HG03280 (cell line): ENCODE results near the gene CDC42BPA.

ENCODE experiments used
- ATAC-seq: cut with Tn5 transposase; IDR thresholded peaks from one replicate; pipeline ENCODE4 v1.9.1; 2021; ENCODE audit warnings: mild to moderate bottlenecking, moderate library complexity; ENCODE audit not compliant: unreplicated experiment

CDC42BPA gene

GRCh38 chr1:227071895-227072587, 246.3 kb downstream of the CDC42BPA start:
- no peak for ATAC-seq

DNA sequence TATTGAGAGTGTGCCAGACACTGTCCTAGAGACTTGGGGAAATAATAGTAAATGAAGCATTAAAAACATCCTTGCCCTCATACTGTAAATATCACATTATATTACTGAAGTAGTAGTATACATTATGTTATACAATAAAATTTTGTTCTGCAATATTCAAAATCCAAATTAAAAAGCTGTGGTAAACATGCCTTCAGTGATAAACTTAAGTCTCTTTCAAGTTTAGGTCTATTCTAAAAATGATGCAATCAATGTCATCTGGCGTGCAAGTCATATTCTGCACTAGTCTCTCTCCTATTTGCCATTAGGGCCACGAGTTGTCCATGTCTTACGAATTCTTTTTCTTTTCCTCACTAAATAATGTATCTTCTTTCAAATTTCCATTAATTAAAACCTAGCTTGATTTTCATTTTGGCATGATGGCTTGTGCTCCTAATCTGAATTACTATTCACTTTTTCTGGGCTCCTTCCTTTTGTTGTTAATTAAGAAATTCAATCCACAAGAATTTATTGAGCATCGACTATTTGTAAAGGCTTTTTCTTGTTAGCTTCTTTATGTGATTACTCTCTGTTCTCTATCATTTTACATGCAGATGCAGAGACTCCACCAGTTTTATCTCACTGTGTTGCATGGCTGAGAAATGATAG, 247.5 kb downstream of the CDC42BPA start:
- no peak for ATAC-seq

DNA sequence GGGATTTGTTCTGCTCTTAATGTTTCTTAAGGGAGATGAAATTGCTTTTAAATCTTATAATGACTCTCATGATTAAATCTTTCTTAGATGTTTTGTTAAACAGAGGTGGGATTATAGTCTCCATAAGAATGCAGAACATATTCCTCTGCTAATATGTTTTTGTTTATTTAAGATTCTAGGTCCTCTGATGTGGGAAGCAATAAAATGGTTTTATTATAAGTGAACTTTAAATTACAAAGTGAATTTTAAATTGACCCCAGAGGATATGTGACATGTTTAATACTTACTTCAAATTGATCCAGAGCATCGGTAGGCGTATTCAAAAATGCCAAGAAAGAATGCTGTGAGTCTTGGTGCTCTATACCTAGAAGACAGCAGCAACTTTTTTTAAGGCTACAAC, 248.8 kb downstream of the CDC42BPA start:
- no peak for ATAC-seq

DNA sequence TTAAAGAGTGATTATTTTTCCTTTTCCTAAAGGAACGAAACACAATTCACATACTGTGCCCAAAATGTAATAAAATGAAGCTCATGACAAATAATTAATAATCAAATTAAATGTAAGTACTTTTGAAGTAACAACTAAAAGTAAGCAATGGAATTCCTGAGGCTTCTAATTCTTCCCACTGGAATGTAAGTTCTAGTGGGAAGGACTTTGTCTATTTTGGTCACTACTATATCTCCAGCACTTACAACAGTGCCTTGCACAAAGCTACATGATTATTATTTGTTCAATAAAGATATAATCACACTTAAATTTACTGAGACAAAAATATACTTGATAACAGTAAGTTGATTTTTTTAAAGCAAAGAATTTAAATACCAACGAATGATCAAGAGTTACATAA, 249.4 kb downstream of the CDC42BPA start:
- ATAC-seq, result no peak

- no peak for ATAC-seq
These were observed 251.3 kb downstream of the CDC42BPA start for GRCh38 chr1:227066999-227067398.

- no peak for ATAC-seq
These were observed 253.0 kb downstream of the CDC42BPA start for GRCh38 chr1:227065311-227065710.

GRCh38 chr1:227062306-227062705, 256.0 kb downstream of the CDC42BPA start:
- ATAC-seq, result no peak

DNA sequence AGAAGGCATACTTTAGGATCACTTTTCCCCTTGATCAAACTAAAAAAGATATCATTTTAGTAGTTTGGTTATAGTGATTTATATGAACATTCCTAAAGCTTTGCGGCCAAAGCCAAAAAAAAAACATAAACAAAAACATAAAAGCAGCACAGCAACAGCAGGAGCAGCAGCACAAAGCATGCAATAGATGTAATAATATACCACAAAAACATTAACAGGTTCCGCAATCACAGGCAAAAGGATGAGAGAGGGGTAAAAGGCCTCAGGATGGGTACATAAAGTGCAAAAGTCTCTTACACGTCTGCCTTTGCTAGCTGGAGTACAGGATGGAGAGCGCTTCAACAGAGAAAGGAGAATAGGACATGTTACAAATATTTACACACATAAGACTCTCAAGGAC, 259.2 kb downstream of the CDC42BPA start:
- ATAC-seq, result no peak

- ATAC-seq, result no peak
These were observed 260.0 kb downstream of the CDC42BPA start for GRCh38 chr1:227058321-227058751.

DNA sequence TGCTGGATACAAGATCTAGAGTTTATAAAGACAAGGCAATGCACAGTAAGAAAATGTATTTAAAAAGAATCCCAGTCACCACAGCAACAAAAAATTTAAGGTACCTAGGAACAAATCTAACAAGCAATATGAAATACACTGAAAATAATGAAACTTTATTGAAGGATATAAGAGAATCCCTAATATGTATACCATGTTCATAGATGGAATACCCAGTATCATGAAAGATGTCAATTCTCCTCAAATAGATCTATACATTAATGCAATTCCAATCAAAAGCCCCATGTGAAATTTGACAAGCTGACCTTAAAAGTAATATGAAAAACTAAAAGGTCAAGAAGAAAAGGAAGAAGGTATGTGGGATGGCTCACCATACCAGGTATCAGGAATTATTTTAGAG, 269.0 kb downstream of the CDC42BPA start:
- ATAC-seq, result no peak

DNA sequence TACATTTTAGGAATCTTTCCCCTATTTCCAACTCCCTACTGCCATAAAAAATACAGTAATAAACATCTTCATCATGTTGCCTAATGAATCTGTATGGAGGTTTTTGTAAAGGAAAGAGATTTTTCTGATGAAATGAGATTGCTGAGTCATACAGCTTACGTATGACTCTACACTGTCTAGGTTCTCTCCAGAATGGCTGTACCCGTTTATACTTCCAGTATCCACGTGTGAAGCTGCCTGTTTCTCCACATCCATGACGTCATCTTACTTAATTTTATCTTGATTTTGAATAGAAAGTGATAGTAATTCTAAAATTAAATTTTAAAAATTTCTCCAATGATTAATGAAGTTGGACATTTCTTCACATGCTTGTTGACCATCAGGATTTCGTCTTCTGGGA, 274.5 kb downstream of the CDC42BPA start:
- ATAC-seq, result no peak

DNA sequence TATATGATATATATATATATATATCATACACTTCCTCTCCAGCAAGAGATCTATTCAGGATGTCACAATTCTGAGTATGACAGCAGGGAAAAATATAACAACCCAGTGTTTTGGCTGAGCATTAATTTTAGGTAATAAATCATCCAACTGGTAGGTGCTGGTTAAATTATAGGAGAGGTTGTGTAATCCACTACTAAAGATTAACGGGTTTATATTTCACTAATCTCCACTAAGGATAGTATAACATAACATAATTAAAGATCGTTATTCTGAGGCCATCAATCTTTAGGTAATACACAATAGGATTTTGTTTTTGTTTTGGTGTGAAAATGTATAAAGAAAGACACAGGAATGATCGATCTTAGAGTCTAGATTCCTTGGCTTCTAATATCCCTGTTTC, 276.0 kb downstream of the CDC42BPA start:
- ATAC-seq, result no peak

DNA sequence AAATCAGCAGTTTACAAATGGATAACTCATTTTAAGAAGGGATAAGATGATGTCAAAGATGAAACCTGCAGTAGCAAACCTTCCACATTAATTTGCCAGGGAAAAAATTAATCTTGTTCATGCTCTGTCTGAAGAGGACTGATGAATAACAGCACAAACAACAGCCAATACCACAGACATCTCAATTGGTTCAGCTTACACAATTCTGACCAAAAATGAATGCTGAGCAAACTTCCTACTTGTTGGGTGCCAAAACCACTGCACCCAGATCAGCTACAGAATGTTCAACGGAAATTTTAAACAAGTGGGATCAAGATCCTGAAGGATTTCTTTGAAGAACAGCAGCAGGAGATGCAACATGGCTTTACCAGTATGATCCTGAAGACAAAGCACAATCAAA, 279.9 kb downstream of the CDC42BPA start:
- no peak for ATAC-seq

DNA sequence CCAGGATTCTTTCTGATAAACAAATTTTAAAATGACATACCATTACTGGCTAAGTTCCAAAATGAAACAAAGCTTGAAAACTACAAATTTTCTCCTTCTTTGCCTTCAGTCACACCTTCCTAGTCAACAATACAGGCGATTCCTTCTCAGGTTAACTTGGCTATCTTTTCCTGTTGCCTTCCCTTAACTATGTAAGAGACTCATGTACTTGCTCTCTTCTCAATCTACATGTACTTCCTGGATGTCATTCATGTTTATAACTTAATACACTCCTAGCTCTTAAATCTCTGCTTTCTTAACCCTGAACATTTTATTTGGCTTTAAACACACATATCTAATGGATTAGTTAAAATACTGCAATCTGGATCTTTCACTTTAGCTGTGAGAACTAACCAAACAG, 281.2 kb downstream of the CDC42BPA start:
- no peak for ATAC-seq

DNA sequence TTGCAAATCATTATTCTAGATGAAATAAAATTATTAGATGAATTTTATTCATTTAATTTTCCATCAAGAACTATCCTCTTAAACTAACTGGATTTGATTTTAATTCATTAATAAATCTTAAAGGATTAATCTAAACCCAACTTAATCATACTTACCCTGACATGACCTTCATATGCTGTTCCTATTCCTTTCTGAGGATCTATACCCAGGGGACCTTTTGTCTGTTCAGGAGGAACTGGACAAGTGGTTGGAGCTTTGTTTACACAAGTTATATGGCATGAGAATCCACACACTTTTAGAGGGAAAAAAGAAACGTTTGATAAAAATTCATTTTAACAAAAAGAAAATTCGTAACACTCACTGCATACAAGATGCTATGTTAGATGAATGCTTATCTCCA, 283.0 kb downstream of the CDC42BPA start:
- ATAC-seq, result no peak

DNA sequence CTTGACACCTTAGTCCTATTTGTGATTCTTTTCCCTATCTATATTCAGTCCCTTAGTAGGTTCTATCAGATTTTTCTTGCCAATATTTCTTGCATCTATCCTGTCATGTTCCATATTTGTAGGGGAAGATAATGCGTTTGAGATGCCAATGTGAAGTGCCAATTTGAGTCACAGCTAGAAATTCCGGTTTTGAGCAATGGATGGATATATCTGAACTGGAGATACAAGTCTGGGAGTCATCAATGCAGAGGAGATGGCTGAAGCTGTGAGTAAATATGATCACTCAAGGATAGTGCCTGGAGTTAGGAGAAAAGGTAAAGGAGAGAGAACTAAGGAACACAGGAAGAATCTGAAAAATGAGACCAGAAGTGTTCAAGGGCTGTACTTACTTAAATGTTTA, 284.4 kb downstream of the CDC42BPA start:
- ATAC-seq, result no peak

- ATAC-seq, result no peak
These were observed 285.9 kb downstream of the CDC42BPA start for GRCh38 chr1:227032396-227032795.

DNA sequence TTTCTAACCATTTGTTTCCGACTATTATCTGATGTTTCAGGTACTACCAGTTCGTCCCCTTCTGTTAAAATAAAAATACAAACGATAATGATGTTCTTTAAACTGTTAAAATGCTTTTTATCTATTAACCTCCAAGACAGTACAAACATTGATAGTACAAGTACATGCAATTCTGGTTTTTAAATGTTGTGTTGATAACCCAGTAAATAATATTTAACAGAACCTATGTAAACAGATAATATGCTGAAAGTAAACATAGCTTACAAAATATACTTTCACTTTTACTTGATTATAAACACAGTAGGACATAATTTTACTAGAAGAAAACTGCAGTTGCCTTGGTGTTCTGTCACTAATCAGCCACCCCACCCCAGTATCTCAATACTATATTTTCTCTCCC, 301.3 kb downstream of the CDC42BPA start:
- ATAC-seq, result no peak

- no peak for ATAC-seq
These were observed 307.6 kb downstream of the CDC42BPA start for GRCh38 chr1:227010645-227011044.

DNA sequence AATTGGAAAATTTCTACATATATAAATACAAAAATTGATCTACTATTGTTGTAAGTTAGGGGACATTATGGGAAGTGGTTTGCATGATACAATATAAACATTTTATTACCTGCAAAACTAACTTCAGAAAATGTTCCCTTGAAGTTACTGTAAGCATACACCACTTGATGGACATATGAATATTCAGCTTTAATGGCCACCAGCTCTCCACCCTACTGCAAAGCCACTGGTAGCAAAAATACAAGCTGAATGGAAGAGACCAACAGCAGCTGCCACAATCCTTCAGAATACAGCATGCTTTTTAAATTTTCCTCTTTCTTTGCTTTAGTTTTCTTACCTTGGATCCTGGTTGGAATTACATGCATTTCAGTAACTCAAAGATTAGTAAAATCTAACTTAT, 308.4 kb downstream of the CDC42BPA start:
- no peak for ATAC-seq

- ATAC-seq, result no peak
These were observed 312.0 kb downstream of the CDC42BPA start for GRCh38 chr1:227006226-227006796.

DNA sequence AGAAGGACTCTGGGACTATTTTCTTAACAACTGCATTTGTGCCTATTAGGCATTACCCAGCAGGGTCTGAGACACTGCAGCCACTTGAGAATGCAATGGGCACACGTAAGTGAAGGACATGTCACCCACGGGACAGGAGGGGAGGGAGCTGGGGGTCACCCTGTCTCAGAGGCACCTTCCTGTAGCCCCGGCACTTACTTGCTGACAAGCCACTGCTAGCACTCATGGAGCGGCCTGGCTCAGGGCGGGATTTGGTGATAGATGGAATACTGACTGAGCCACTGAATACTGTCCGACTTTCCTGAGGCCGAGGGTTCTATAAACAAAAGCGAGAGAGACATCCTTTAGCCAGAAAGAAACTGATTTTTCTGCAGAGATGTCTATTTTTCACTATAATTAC, 313.5 kb downstream of the CDC42BPA start:
- no peak for ATAC-seq
